Stomach (tissue), 9 donors: ENCODE results near the gene PRX. TPM values are rescaled to one million over a fixed set of nuclear protein-coding genes. Genes with fewer than 3 reads are reported as not detected.

Source experiments
- DNase-seq, 2 donors: peaks; one replicate each; pipeline versions ENCODE4 v3.0.0 to v3.0.0-alpha.2; 2013 to 2019
- H3K27ac ChIP-seq, 5 donors: fragments of 200-600 bp in 4 of 5; sonication (generic) in 4 of 5; one replicate each; pipeline ENCODE4 v1.5.1; 2013 to 2019; ENCODE audit warnings: mild to moderate bottlenecking in 1 of 5, moderate library complexity in 1 of 5
- H3K27me3 ChIP-seq, 3 donors: fragments of 200-600 bp; sonication (generic); one replicate each; pipeline ENCODE4 v1.5.1; 2017 to 2019; ENCODE audit warnings: mixed run types in 1 of 3
- H3K36me3 ChIP-seq, 4 donors: fragments of 200-600 bp; sonication (generic); 1 replicate in 3 of 4; 2 replicates in 1 of 4; pipeline ENCODE4 v1.5.1; 2016 to 2019
- H3K4me1 ChIP-seq, 4 donors: fragments of 200-600 bp; sonication (generic); one replicate each; pipeline ENCODE4 v1.5.1; 2016 to 2019
- H3K4me3 ChIP-seq, 4 donors: fragments of 200-600 bp; sonication (generic) in 3 of 4; one replicate each; pipeline ENCODE4 v1.5.1; 2016 to 2019; ENCODE audit warnings: mild to moderate bottlenecking in 1 of 4
- H3K9me3 ChIP-seq, 4 donors: fragments of 200-600 bp; sonication (generic); one replicate each; pipeline ENCODE4 v1.5.1; 2016 to 2019
- CTCF ChIP-seq, 7 experiments: fragments of 450-650 bp in 4 of 7; fragments of 200-600 bp in 3 of 7; sonication (generic) in 3 of 7; IDR thresholded peaks; one replicate each; pipeline ENCODE4 v1.5.1; 2016 to 2019; ENCODE audit warnings: antibody characterized with exemption in 7 of 7, control low read depth in 2 of 7, mild to moderate bottlenecking in 1 of 7
- EP300 ChIP-seq: sonication (generic); formaldehyde crosslinking; IDR thresholded peaks from one replicate; pipeline ENCODE4 v1.6.1; 2017; ENCODE audit warnings: antibody characterized with exemption
- POLR2A ChIP-seq, 4 donors: fragments of 450-650 bp; IDR thresholded peaks; one replicate each; pipeline ENCODE4 v1.6.1; 2016; ENCODE audit warnings: antibody characterized with exemption in 4 of 4, control low read depth in 2 of 4, mild to moderate bottlenecking in 1 of 4, moderate library complexity in 1 of 4
- POLR2AphosphoS5 ChIP-seq, 3 donors: sonication (generic); formaldehyde crosslinking; IDR thresholded peaks; one replicate each; pipeline ENCODE4 v1.6.1; 2016; ENCODE audit warnings: antibody characterized with exemption in 3 of 3
- WGBS, 5 donors: extraction: QIAGEN DNeasy Blood & Tissue Kit in 3 of 5; methylation state at CpG; one replicate each; pipeline versions ENCODE4 v1.1.5 to v1.1.7; 2013 to 2018; 5-methylcytosine and 5-hydroxymethylcytosine counted together
- intact Hi-C: fragments of 100-400 bp; cut with DNase I; formaldehyde crosslinking; loops from one replicate; pipeline ENCODE4 v1.15.1; 2023; ENCODE audit warnings: low total_unique reads
- polyA plus RNA-seq, 3 donors: library from polyadenylated mRNA; stranded (reverse); fragments of 200-250 nt; gene quantifications; one replicate each; pipeline ENCODE4 v1.2.3, GENCODE V29; 2013
- total RNA-seq, 5 donors: library from RNA; depleted of rRNA; stranded (reverse); fragments of >200 nt; gene quantifications; one replicate each; pipeline versions ENCODE4 v1.1.0 to v1.2.3, GENCODE V29; 2014 to 2016
- donor health status: healthy with polysubstance abuse.
- donor health status: Bipolar disorder and iron deficiency.
- donor health status: healthy.

PRX gene
- total and polyA plus RNA-seq, 8 donors = 1.6 to 8.6 (median 4.3) TPM; not detected in 1

GRCh38 chr19:40357640-40358039 is 55.5 kb downstream of the PRX start:
- Histone ChIP-seq H3K27me3 (no peaks in the 10 kb centered on the region), H3K27ac (no peak overlapping the region), H3K9me3 (no peaks in the 10 kb centered on the region), H3K36me3 (peaks cover 0 to 36% (median 8%) of the 10 kb centered on the region in 4 donors), H3K4me1 (peaks cover 0 to 25% (median 2%) of the 10 kb centered on the region in 4 donors), H3K4me3 (no peak overlapping the region)
- TF ChIP-seq CTCF (IDR thresholded peaks at IDR 0.05) (no peak), POLR2AphosphoS5 (IDR thresholded peaks at IDR 0.05) (no peak), POLR2A (IDR thresholded peaks at IDR 0.05) (no peak), EP300 (no peak)
- no peak for DNase-seq
- WGBS, 5 donors = 71 to 88% (median 84%) methylated on average over 3 of the region's 3 CpGs
- intact Hi-C loops = no loop called here

- Histone ChIP-seq H3K27ac (no peak overlapping the region), H3K4me1 (peaks cover 0 to 25% (median 2%) of the 10 kb centered on the region in 4 donors), H3K36me3 (peaks cover 0 to 30% (median 8%) of the 10 kb centered on the region in 4 donors), H3K4me3 (no peak overlapping the region), H3K9me3 (no peaks in the 10 kb centered on the region), H3K27me3 (no peaks in the 10 kb centered on the region)
- TF ChIP-seq CTCF (IDR thresholded peaks at IDR 0.05) (no peak), POLR2AphosphoS5 (IDR thresholded peaks at IDR 0.05) (no peak), POLR2A (IDR thresholded peaks at IDR 0.05) (no peak), EP300 (no peak)
- WGBS, 5 donors = 88 to 94% (median 89%) methylated on average over 6 of the region's 6 CpGs
- DNase-seq = no peak
- intact Hi-C loops = no loop called here
Measured at GRCh38 chr19:40356681-40357595, 56.2 kb downstream of the PRX start.

- Histone ChIP-seq H3K9me3 (no peaks in the 10 kb centered on the region), H3K27me3 (no peaks in the 10 kb centered on the region), H3K36me3 (peaks cover 0 to 28% (median 8%) of the 10 kb centered on the region in 4 donors), H3K4me3 (no peak overlapping the region), H3K4me1 (peaks cover 0 to 21% (median 2%) of the 10 kb centered on the region in 4 donors), H3K27ac (no peak overlapping the region)
- TF ChIP-seq POLR2AphosphoS5 (IDR thresholded peaks at IDR 0.05) = no peak
- no peak for TF ChIP-seq POLR2A (IDR thresholded peaks at IDR 0.05)
- TF ChIP-seq CTCF (IDR thresholded peaks at IDR 0.05) = no peak
- TF ChIP-seq EP300 = no peak
- DNase-seq = no peak
- 77 to 91% (median 85%) methylated on average over 9 of the region's 9 CpGs for WGBS, 5 donors
- intact Hi-C loops = no loop called here
Measured at GRCh38 chr19:40355975-40356680, 57.0 kb downstream of the PRX start.

GRCh38 chr19:40348961-40349507 is 64.1 kb downstream of the PRX start:
- 12 to 16% (median 14%) methylated on average over 17 of the region's 17 CpGs for WGBS, 5 donors
- Histone ChIP-seq H3K4me1 (peaks cover 14 to 40% (median 29%) of the 10 kb centered on the region in 4 donors), H3K27me3 (no peaks in the 10 kb centered on the region), H3K36me3 (peaks cover 0 to 10% (median 0%) of the 10 kb centered on the region in 4 donors), H3K4me3 (peak overlapping the region; percentile 64 to 86 (median 70)), H3K9me3 (no peaks in the 10 kb centered on the region), H3K27ac (peak overlapping the region in 4 of 5 donors; percentile 76 to 87 (median 83))
- intact Hi-C loops = no loop called here
- TF ChIP-seq POLR2AphosphoS5 (IDR thresholded peaks at IDR 0.05) (peak in 1 of 3 donors; percentile 22), CTCF (IDR thresholded peaks at IDR 0.05) (no peak)
- peak in 1 of 2 donors; percentile 57 for DNase-seq
